IPS-18c (cell line): ENCODE measurements around the gene SNX3.

Experiments used
- H3K4me3 ChIP-seq: 2 replicates; pipeline ENCODE4 v1.7.0; 2013; ENCODE audit warnings: low read depth, mild to moderate bottlenecking, low read length, moderate library complexity; ENCODE audit not compliant: insufficient read depth
- H3K9me3 ChIP-seq: one replicate; pipeline ENCODE4 v1.6.1; 2013; ENCODE audit warnings: mild to moderate bottlenecking, low read length, moderate library complexity; ENCODE audit not compliant: control insufficient read depth, insufficient read depth

SNX3 gene

DNA sequence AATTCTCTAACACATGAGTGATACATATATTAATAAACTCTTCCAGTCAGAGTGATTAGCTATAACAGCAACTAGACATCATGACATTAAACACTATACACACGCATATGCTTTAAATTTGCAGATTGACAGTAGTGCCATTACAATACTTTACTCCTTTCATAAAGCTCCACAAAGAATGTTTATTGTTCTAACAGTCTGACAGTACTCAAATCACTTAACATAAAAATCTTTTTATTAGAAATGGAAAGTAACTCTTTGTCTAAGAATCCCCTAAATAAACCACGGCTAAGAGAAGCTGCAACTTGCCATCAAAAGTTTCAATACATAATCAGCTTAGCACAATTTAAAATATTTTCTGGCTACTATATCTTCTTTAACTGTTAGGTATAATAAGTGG is 24.0 kb downstream of the SNX3 start:
- Histone ChIP-seq H3K9me3 (no peaks in the 10 kb centered on the region), H3K4me3 (no peak overlapping the region)

DNA sequence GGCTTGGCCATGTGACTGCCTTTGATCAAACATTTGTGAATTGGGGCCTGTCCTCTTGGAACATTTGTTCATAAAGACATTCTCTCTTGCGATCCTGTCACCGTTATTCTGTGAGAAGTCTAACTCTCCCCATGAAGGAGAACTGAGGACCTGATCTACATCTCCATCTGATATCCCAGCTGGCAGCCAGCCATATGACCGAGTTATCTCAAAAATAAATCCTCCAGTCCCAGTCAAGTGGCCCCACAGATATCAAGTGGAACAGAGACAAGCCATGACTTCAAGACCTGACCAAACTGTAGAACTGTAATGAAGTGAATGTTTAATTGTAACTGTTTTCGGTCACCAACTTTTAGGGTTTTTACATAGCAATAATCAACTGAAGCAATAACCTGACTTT is 25.7 kb downstream of the SNX3 start:
- Histone ChIP-seq H3K4me3 (no peak overlapping the region), H3K9me3 (no peaks in the 10 kb centered on the region)

DNA sequence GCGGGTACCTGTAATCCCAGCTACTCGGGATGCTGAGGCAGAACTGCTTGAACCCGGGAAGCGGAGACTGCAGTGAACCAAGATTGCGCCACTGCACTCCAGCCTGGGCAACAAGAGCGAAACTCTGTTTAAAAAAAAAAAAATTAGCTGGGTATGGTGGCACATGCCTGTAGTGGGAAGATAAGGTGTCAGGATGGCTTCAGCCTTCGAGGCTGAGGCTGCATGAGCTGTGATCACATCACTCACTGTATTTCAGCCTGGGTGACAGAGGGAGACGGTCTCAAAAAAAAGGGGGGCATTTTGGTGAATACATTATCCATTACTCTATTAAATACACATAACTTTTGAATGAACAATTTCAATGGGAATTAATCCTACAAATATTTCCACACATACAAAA is 32.4 kb downstream of the SNX3 start:
- no peak overlapping the region for H3K4me3 ChIP-seq
- H3K9me3 ChIP-seq, result no peaks in the 10 kb centered on the region

DNA sequence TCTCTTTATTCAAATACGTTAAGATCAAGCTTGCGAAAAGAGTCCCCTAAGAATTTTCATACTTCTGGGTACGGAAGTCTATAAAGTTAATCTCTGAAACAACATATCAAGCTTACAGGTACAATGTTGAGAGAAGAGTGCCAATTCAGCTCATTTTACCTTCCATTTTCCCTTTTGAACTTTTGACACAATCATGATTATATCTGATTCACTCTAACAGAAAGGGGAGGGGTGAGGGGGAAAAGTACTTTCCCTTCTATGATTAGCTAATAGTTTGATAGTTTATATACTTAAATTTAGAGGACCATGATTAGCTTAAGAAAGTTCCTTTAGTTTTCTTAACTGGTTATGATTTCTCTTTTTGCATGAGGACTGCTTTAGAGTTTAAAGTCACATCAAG is 33.5 kb downstream of the SNX3 start:
- Histone ChIP-seq H3K4me3 (no peak overlapping the region), H3K9me3 (no peaks in the 10 kb centered on the region)

DNA sequence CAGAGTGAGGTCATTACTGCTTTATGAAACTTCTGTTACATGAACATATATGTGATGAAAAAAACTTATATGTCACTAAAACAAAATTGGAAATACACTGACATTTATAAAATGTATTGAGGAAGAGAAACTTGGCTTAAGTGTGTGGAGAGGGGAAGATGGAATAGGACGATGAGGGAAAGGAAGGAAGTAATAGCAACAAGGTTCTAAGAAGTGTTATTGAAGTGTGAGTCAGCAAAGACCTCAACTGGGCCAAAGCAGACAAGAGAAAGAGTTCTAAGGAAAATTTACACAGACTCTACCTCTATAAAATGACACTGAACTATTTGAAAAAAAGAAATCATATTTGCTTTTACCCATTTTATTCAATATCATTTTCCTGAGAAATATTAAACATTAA is 38.3 kb downstream of the SNX3 start:
- Histone ChIP-seq H3K9me3 (no peaks in the 10 kb centered on the region), H3K4me3 (no peak overlapping the region)

DNA sequence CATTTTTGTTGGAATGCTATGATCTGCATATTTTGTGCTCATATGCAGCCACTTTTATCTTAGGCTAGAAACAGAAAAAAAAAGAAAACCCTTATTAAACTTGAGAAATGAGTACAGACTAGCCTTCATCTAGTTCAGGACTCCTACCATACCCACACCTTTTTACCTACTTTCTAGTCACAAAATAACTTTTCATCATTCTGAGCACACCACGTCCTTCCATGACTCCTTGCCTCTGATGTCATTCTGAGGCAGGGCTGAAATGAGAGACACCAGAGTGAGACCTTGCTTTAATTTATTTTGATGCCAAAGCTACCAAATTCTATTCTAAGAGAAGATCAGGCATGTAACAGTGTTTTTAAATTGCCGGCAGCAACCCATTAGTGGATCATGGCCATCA is 38.8 kb downstream of the SNX3 start:
- Histone ChIP-seq H3K9me3 (no peaks in the 10 kb centered on the region), H3K4me3 (no peak overlapping the region)

DNA sequence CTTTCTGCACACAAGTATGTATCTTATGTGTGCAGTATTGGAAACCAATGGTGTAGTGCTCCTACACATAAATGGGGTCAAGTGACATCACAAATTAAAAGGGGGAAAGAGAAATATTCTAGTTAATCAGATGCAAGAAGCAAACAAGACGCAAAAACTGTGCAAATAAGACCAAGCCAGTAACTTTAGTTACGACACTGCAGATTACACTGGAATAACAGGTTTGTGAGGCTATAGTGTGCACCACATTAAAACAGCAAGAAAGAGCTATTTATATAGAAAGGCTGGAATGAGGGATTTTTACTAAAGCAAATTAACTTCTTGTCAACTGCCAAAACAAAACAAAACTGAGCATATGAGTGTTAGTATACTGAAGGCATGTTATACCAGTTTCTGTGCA is 49.2 kb downstream of the SNX3 start:
- Histone ChIP-seq H3K9me3 (no peaks in the 10 kb centered on the region), H3K4me3 (no peak overlapping the region)

DNA sequence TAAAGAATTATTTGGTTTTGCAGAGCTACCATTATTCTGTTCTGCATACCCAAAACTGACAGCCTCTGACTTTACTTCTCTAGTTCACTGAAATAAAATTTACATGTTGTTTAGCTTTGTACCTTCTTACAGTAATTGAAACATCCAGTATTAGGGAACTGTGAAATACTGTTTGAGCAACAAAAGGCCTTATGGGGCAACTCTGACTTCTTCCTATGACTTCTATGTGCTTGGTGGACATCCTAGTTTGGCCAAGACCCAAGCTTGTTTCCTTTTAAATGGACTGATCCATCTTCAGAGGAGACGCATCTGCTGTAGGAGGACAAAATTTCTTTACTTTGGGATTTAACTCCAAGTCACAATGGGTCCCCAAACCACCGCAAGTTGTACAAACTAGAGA is 50.3 kb downstream of the SNX3 start:
- H3K9me3 ChIP-seq, result no peaks in the 10 kb centered on the region
- H3K4me3 ChIP-seq, result no peak overlapping the region

DNA sequence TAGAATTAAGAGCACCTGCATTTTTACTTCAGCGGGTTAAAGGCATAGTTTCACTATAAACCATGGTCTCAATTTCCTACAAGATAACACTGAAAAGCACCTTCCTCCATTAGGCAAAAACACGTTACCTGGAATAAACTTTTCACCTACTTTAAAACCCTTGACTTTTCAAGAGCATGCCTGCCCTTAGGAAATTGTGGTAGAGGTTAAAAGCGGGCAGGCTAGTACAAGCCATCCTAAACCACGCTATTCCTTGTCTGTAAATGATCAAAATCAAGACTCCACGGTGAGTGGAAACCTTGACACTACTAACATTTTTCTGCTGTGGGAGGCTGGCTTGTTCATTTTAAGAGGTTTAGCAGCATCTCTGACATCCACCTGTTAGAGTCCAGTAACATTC is 51.1 kb downstream of the SNX3 start:
- no peak overlapping the region for H3K4me3 ChIP-seq
- H3K9me3 ChIP-seq, result no peaks in the 10 kb centered on the region

DNA sequence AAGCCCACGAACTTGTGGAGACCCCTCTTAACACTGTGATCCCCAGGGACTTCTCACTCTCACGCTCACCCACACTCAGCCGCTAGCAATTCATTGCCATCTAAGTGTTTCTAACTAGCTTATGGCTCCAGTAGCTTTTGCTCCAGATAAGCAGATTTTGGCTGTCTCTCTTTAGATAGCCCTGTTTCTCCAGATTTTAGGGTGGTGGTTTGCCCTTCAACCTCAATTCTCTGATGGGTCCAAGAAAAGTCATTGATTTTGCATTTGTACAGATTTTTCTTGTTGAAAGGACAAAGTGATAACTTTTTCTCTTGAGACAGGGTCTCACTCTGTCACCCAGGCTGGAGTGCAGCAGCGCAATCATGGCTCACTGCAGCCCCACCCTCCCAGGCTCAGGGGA is 53.8 kb downstream of the SNX3 start:
- Histone ChIP-seq H3K9me3 (no peaks in the 10 kb centered on the region), H3K4me3 (no peak overlapping the region)

DNA sequence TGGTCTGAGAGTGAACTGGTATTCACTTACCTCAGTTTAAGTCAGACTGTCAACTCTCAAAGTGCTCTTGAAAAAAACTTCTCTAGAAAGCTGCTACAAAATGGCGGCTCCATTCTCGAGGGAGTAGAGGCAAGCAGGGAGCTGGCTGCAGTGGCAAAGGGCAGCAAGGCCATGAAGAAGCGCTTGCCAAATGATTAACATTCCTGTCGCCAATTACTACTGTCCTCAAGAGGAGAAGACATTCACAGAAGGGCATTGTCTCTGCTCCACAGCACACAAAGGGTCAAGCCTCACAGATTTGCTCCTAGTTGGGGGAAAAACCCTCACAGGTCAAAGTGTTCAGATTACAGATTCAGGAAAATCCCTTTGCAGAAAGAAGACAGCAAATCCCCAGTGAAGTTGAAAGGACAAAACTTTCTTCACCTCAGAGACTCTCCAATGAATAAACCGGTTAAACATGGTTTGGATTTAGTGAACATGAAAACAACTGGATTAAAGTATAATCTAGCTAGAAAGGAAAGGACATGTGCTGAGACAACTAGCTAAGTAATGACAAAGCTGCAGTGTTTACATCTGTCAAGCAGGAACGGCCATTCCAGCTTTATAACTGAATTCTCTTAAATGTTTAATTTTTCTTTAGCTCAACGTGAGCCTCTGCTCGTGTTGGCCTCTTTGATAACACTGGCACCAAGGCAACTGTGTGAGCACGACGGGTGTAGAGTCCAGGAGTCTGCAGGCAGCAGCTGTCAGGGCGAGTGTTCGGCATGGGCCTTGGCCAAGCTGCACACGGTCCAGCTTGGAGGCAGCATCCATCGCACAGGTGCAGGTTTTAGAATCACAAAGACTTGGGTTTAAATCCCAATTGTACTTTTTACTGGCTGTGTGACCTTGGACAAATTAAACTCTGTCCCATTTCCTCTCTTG is 57.4 kb downstream of the SNX3 start:
- Histone ChIP-seq H3K9me3 (no peaks in the 10 kb centered on the region), H3K4me3 (no peak overlapping the region)

DNA sequence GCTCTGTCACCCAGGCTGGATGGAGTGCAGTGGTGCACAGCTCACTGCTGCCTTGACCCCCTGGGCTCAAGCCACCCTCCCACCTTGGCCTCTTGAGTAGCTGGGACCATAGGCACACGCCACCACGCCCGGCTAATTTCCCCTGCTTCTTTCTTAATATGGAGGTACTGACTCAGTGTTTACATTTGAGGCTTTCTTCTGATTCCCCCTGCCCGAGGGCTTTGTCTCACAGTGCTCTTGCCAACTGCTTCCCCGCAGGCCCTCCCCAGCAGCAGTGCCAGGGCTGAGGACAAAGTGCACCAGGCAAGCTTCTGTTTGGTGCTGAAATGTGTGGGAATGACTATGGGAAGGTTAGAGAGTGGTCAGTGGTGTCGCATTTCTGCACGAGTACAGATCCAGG is 60.2 kb downstream of the SNX3 start:
- Histone ChIP-seq H3K9me3 (no peaks in the 10 kb centered on the region), H3K4me3 (no peak overlapping the region)

DNA sequence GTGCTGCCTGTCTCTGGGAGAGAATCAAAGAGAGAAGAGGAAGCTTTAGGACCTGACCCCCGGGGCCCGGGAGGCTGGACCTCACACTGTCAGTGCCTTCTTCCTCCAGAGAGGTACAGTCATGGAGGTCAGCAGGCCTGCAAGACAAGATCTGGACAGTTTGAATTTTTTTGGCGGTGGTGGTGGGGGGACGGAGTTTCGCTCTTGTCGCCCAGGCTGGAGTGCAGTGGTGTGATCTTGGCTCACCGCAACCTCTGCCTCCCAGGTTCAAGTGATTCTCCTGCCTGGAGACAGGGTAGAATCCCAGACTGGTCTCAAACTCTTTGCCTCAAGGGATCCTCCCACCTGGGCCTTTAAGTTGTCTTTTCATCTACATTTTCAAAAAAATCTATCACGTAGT is 60.7 kb downstream of the SNX3 start:
- Histone ChIP-seq H3K9me3 (no peaks in the 10 kb centered on the region), H3K4me3 (no peak overlapping the region)

DNA sequence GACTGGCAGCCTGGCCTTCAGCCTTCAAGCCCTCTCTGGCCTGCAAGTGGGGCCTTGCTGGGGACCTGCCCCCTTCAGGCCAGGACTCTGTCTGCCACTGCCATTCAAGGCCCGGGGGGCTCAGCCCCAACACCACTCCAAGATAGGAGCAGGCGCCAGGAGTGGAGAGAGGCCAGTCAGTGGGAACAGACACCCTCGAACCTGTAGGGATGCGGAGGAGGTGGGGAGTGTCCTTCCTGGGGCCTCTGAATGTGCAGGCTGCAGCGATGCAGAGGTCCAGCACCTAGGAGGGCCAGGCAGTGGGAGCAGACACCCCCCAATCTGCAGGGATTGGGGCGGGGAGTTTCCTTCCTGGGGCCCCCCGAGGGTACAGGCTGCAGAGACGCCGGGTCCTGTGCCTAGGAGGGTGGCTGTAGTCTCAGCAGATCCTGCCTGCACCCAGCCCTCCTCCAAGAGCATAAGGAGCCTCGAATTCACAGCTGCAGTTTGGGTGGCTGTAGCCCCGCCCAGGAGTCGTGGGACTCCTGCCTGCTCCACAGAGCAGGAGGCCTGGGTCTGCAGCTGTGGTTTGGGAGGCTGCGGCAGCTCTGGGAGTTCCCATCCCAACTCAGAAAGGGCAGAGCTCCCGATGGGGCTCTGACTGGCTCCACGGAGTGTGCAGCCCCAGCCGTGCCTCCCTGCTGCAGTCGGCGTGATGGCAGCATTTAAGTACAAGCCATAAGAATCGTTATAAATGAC is 61.9 kb downstream of the SNX3 start:
- Histone ChIP-seq H3K4me3 (no peak overlapping the region), H3K9me3 (no peaks in the 10 kb centered on the region)

DNA sequence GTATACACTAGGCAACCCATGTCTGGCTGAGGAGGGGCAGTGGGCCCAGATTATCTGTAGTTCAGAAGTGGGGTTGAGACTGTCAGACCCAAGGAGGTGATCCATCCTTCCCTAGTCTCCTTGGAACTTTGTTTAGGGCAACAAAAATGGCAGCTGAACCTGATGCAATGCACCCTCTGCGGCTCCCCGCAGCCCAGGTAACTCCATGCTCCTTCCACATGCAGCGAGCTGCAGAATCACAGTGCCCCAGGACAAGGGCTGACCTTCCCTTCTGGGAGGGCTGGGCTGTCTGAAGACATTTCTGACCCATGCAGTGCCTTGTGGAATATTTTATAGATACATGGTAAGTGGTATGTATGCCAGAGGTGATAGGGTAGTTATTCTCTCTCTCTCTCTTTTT is 65.6 kb downstream of the SNX3 start:
- Histone ChIP-seq H3K4me3 (no peak overlapping the region), H3K9me3 (no peaks in the 10 kb centered on the region)

DNA sequence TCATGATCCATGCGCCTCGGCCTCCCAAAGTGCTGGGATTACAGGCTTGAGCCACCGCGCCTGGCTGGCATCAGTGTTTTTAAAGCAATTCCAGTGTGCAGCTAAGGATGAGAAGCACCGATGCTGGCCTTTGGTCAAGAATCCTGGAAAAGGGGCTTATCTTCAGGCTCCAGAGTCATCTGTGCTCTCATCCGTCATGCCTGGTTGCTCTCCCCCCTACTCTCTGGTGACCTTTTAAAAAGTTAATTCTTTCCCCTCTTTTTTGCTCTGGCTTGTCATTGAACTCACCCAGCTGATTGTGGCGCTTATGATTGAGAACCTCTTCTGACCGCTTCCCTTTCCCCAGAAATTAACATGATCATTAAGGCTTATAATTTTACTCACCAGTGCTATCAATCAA is 66.3 kb downstream of the SNX3 start:
- Histone ChIP-seq H3K4me3 (no peak overlapping the region), H3K9me3 (no peaks in the 10 kb centered on the region)

DNA sequence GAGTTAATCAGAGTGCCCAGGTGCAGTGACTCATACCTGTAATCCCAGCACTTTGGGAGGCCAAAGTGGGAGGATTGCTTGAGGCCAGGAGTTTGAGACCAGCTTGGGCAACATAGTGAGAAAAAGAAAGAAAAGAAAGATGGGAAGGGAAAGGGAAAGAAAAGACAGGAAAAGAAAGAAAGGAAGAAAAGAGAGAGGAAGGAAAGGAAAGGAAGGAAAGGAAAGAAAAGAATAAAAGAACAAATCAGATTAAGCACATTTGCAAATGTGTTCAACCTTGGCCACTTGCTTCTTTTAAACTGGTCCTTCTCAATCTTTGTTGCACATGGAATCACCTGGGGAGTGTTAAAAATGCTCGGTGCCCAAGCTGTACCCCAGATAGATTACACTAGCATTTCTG is 67.0 kb downstream of the SNX3 start:
- Histone ChIP-seq H3K4me3 (no peak overlapping the region), H3K9me3 (no peaks in the 10 kb centered on the region)

DNA sequence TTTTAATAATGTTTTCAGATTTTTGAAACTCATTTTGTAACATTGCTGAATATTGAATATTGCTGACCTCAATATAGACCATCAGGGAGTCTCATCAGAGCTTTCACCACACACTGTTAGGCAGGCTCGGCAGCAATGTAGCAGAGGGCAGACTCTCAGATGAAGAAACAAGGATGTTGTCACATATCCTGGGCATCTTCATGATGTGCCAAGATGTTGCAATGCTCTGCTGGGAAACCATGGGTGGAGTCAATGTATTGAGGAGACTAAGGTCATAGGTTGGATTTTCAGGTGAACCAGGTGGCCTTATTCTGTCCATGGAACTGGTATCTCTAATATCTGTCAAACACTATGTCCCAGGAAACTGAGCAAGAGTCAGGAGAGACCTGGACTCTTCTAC is 67.7 kb downstream of the SNX3 start:
- no peak overlapping the region for H3K4me3 ChIP-seq

More for the DNA sequence above, 67.7 kb downstream of the SNX3 start:
- no peaks in the 10 kb centered on the region for H3K9me3 ChIP-seq
